Ectodermal cell (in vitro differentiated cells): Measurements from ENCODE around the gene FEZF2.

Experiments
- H3K27ac ChIP-seq: 2 replicates; pipeline ENCODE4 v1.7.0; 2013; ENCODE audit warnings: mild to moderate bottlenecking, low read depth, low read length; ENCODE audit not compliant: insufficient read depth, poor library complexity, severe bottlenecking
- H3K27me3 ChIP-seq: 2 replicates; pipeline ENCODE4 v1.7.0; 2013; ENCODE audit warnings: mild to moderate bottlenecking, low read length; ENCODE audit not compliant: insufficient read depth, control insufficient read depth, poor library complexity, severe bottlenecking
- H3K36me3 ChIP-seq: one replicate; pipeline ENCODE4 v1.7.0; 2013; ENCODE audit warnings: low read length; ENCODE audit not compliant: control insufficient read depth, insufficient read depth
- H3K4me1 ChIP-seq: one replicate; pipeline ENCODE4 v1.7.0; 2013; ENCODE audit warnings: low read length; ENCODE audit not compliant: control insufficient read depth, insufficient read depth
- H3K4me3 ChIP-seq: 2 replicates; pipeline ENCODE4 v1.7.0; 2013; ENCODE audit warnings: low read depth, low read length, control low read depth; ENCODE audit not compliant: insufficient read depth
- H3K9me3 ChIP-seq: 2 replicates; pipeline ENCODE4 v1.7.0; 2013; ENCODE audit warnings: mild to moderate bottlenecking, low read length, moderate library complexity; ENCODE audit not compliant: control insufficient read depth
- WGBS, 2 experiments: methylation state at CpG; one replicate each; pipeline ENCODE4 v1.1.7; 2013; ENCODE audit warnings: missing lambda C conversion rate in 2 of 2; 5-methylcytosine and 5-hydroxymethylcytosine counted together

Gene FEZF2

DNA sequence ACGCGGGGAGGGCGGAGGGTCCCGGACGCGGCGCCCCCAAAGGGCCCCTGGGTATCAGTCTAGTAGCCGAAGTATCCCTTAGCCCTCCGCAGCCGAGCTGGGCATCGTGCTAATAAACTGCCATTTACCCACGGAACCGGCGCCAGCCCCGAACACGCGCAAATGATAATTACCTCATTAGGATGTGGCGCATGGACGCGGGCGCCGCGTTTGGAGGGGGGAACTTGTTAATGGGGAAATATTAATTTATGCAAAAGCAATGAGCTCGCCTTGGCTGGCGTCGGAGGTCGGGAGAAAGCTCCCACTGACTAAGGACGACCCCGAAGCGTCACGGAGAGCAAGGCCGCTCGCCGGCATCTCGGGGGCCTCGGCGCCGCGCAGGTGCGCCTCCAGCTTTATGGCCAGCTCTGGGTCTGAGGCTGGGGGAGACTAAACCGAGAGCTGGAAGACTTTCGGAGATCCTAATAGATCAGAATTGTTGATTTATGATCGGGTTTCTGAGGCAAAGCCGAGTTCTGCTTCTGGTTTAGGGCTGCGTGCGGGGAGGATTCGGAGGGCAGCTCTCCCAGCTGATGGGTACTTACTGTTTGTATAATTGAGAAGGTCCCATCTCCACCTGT lies 474 bp upstream of the FEZF2 start:
- peak overlapping the region; percentile 30 for H3K27ac ChIP-seq
- H3K27me3 ChIP-seq, result peaks cover 100% of the 10 kb centered on the region
- H3K4me3 ChIP-seq, result peak overlapping the region; percentile 37
- WGBS, 2 experiments, result 1% methylated on average over 47 of the region's 47 CpGs
- no peaks in the 10 kb centered on the region for H3K9me3 ChIP-seq
- no peaks in the 10 kb centered on the region for H3K36me3 ChIP-seq
- H3K4me1 ChIP-seq, result peaks cover 39% of the 10 kb centered on the region

DNA sequence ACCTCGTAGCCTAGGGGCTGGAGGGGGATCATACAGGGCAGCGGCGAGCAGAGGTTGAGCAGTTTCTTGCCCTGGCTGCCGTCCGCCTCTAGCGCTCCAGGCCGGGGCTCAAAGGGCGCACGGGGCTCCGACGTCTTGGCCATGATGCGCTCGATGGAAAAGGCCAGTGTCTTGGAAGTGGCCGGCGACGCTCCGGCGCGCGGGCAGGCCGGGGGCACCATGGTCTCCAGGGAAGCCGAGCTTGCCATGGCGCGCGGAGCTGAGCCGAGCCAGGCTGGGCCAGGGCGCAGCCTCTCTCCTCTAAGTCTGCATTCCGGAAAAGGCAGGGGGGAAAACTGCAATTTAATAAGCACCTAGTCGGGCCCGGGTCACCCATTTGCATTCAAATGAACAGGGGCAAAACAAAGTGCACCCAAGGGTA lies 719 bp downstream of the FEZF2 start:
- peaks cover 36% of the 10 kb centered on the region for H3K4me1 ChIP-seq
- H3K27me3 ChIP-seq, result peaks cover 100% of the 10 kb centered on the region
- no peaks in the 10 kb centered on the region for H3K9me3 ChIP-seq
- H3K36me3 ChIP-seq, result no peaks in the 10 kb centered on the region
- peak overlapping the region; percentile 37 for H3K4me3 ChIP-seq
- WGBS, 2 experiments, result 0% methylated on average over 30 of the region's 30 CpGs
- no peak overlapping the region for H3K27ac ChIP-seq

DNA sequence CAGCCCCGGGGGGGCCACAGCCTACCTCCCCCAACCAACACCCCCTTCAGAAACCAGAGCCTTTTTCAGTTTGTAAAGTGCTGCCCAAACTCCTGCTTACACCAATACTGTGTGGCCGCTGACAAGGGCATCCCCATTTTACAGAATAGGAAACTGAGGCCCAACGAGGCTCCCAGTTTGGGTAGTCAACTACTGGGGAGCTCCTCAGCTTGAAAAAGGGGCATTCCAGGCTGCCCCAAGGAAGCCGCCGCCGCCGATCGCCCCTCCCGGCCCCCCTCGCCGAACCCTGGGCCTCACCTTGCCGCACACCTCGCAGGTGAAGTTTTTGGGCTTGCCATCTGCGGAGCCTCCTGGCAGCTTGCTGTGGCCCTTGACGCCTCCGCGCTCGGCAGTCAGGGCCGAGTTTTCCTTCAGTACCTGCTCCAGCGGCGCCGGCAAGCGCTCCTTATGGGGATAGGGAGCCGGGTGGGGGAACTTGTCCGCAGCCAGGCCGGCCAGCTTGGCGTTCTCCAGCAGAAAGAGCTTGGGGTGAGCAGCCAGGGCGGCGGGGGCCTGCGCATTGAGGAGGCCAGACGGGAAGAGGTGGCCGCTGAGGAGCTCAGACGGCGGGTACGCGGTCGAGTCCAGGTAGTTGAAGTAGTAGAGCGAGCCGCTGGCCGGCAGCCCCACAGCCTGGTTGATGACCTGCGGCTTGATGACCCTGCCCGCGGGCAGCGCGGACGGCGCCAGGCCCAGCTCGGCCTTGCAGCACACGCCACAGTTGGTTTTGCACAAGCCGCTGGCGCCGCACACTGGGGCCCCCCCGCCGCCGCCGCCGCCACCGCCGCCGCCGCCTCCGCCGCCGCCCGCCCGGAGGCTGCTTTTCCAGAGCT lies 1.4 kb downstream of the FEZF2 start:
- Histone ChIP-seq H3K27me3 (peaks cover 100% of the 10 kb centered on the region), H3K36me3 (no peaks in the 10 kb centered on the region), H3K4me1 (peaks cover 37% of the 10 kb centered on the region), H3K4me3 (peak overlapping the region; percentile 37), H3K9me3 (no peaks in the 10 kb centered on the region), H3K27ac (no peak overlapping the region)
- 1% methylated on average over 66 of the region's 66 CpGs for WGBS, 2 experiments

GRCh38 chr3:62370858-62371719 lies 2.3 kb downstream of the FEZF2 start:
- H3K27ac ChIP-seq, result no peak overlapping the region
- peaks cover 44% of the 10 kb centered on the region for H3K4me1 ChIP-seq
- no peaks in the 10 kb centered on the region for H3K9me3 ChIP-seq
- WGBS, 2 experiments, result 3% methylated on average over 49 of the region's 49 CpGs
- H3K36me3 ChIP-seq, result no peaks in the 10 kb centered on the region
- peak overlapping the region; percentile 24 for H3K4me3 ChIP-seq
- peaks cover 100% of the 10 kb centered on the region for H3K27me3 ChIP-seq

DNA sequence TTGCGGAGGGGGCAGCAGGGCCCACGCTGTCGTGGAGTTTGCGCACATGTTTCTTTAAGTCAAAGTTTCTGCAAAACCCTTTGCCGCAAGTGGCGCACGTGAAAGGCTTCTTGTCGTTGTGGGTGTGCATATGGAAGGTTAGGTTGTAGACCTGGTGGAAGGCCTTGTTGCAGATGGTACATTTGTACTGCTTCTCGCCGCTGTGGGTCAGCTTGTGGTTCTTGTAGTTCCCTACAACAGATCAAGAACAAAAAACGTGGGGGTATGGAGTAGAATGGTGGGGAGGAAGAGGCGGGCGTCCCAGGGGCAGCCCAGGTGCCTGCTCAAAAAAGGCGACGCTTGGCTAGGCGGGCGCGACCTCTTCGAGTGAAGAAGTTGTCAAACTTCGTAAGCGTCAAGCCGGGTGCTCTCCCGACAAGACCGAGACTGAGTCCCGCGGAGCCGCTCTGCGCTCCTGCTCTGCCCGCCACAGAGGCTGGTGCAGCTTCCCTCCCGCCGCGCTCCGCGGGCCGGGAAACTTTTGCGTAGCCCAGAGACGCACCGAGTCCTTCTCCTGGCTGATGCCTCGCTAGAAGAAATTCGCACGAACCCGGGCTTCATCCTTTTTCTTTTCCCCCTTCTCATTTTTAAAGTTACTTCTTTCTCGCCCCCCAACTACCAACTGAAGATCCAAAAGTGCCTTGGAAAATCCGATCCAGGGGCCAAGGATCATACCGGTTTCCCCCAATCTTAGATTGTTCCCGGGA lies 3.1 kb downstream of the FEZF2 start:
- peaks cover 100% of the 10 kb centered on the region for H3K27me3 ChIP-seq
- H3K27ac ChIP-seq, result no peak overlapping the region
- no peaks in the 10 kb centered on the region for H3K9me3 ChIP-seq
- H3K36me3 ChIP-seq, result no peaks in the 10 kb centered on the region
- peak overlapping the region; percentile 24 for H3K4me3 ChIP-seq
- peaks cover 52% of the 10 kb centered on the region for H3K4me1 ChIP-seq
- 1 to 2% methylated on average over 46 of the region's 46 CpGs for WGBS, 2 experiments

- Histone ChIP-seq H3K4me1 (peaks cover 43% of the 10 kb centered on the region), H3K27ac (no peak overlapping the region), H3K9me3 (no peaks in the 10 kb centered on the region), H3K27me3 (peaks cover 100% of the 10 kb centered on the region), H3K36me3 (no peaks in the 10 kb centered on the region), H3K4me3 (peak overlapping the region; percentile 22)
- WGBS, 2 experiments, result 4% methylated on average over 12 of the region's 12 CpGs
Measured at GRCh38 chr3:62369476-62369743, 3.9 kb downstream of the FEZF2 start.

- 1% methylated on average over 58 of the region's 58 CpGs for WGBS, 2 experiments
- Histone ChIP-seq H3K36me3 (no peaks in the 10 kb centered on the region), H3K9me3 (no peaks in the 10 kb centered on the region), H3K27ac (no peak overlapping the region), H3K4me1 (peaks cover 38% of the 10 kb centered on the region), H3K27me3 (peaks cover 100% of the 10 kb centered on the region), H3K4me3 (peak overlapping the region; percentile 22)
Measured at GRCh38 chr3:62368705-62369475, 4.5 kb downstream of the FEZF2 start.

DNA sequence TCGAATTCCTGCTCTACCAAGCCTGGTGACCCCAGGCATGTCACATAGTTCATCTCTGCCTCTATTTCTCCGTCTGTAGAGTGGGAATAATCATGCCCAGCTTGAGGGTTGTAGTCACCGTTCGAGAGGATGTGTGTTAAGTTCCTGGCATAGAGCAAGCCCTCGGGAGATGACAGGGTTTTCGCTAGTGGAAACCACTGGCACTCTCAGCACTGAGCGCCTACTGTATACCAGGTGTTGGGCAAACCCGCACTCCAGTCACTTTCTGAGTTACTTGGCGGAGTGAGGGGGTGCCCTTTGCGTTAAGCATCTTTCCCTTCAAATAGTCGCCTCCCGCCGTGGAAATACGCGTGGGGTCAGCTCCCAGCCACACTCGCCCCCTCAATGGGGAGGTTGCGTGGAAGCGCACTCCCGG lies 5.1 kb downstream of the FEZF2 start:
- Histone ChIP-seq H3K9me3 (no peaks in the 10 kb centered on the region), H3K27me3 (peaks cover 100% of the 10 kb centered on the region), H3K27ac (no peak overlapping the region), H3K4me3 (no peak overlapping the region), H3K4me1 (peaks cover 32% of the 10 kb centered on the region), H3K36me3 (no peaks in the 10 kb centered on the region)
- WGBS, 2 experiments, result 7 to 8% methylated on average over 19 of the region's 19 CpGs

DNA sequence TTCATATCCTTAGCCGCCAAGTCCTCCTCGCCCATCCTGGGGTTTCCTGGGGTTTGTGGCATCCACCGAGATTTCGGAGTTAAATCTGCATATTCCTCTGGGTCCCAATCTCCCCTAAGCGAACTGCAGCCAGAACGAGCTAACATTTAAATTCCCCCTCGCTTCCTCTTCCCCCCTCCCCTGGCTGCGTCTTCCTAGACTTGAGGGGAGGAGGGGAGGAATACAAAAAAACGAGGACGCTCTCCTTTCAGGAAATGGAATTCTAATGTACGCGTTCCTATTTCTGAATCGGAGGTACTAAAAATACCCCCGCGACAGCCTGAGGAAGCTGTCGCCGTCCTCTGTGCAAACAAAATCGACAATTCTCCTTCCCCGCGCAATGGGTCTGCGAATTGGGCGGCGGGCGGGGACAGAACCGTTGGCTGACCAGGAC lies 5.6 kb downstream of the FEZF2 start:
- Histone ChIP-seq H3K27ac (no peak overlapping the region), H3K9me3 (no peaks in the 10 kb centered on the region), H3K36me3 (no peaks in the 10 kb centered on the region), H3K27me3 (peaks cover 99% of the 10 kb centered on the region), H3K4me1 (peaks cover 31% of the 10 kb centered on the region), H3K4me3 (no peak overlapping the region)
- 1% methylated on average over 25 of the region's 25 CpGs for WGBS, 2 experiments
